ENCODE results near the gene ARHGAP10. TPM values are rescaled to one million over a fixed set of nuclear protein-coding genes. Genes with fewer than 3 reads are reported as not detected.

The ARHGAP10 gene
- total RNA-seq, 6 experiments from 2014 or later, result 5.5 to 13.3 (median 10.4) TPM

- H3K4me3 ChIP-seq, result no peak overlapping the region
- no peak overlapping the region for H3K27ac ChIP-seq
- TF ChIP-seq POLR2A (IDR thresholded peaks at IDR 0.05) (no peak), CTCF (IDR thresholded peaks at IDR 0.05) (no peak)
- H3K36me3 ChIP-seq, result no peaks in the 10 kb centered on the region
- no CpG with 5 or more reads among the region's 2 CpGs for WGBS (ENCODE audit: insufficient coverage, low coverage, low lambda C conversion rate, missing lambda C conversion rate)
- no peaks in the 10 kb centered on the region for H3K4me1 ChIP-seq
- no peaks in the 10 kb centered on the region for H3K27me3 ChIP-seq
- intact Hi-C loops (cut with DNase I), result no loop called here
- no peaks in the 10 kb centered on the region for H3K9me3 ChIP-seq
- no peak for ATAC-seq
- no peak for DNase-seq
These were observed 70.5 kb downstream of the ARHGAP10 start for GRCh38 chr4:147802346-147802745.

- Histone ChIP-seq H3K27me3 (no peaks in the 10 kb centered on the region), H3K36me3 (no peaks in the 10 kb centered on the region), H3K27ac (no peak overlapping the region), H3K4me3 (no peak overlapping the region), H3K4me1 (no peaks in the 10 kb centered on the region), H3K9me3 (no peaks in the 10 kb centered on the region)
- DNase-seq, result no peak
- 51% methylated on average over 4 of the region's 4 CpGs for WGBS (ENCODE audit: insufficient coverage, low coverage, low lambda C conversion rate, missing lambda C conversion rate)
- intact Hi-C loops (cut with DNase I), result no loop called here
- ATAC-seq, result no peak
- TF ChIP-seq CTCF (IDR thresholded peaks at IDR 0.05) (no peak), POLR2A (IDR thresholded peaks at IDR 0.05) (no peak)
These were observed 74.1 kb downstream of the ARHGAP10 start for GRCh38 chr4:147805946-147806345.

- H3K4me3 ChIP-seq, result no peak overlapping the region
- H3K4me1 ChIP-seq, result no peaks in the 10 kb centered on the region
- H3K27me3 ChIP-seq, result no peaks in the 10 kb centered on the region
- no peaks in the 10 kb centered on the region for H3K9me3 ChIP-seq
- no peak for DNase-seq
- H3K36me3 ChIP-seq, result no peaks in the 10 kb centered on the region
- no peak for ATAC-seq
- intact Hi-C loops (cut with DNase I), result no loop called here
- H3K27ac ChIP-seq, result no peak overlapping the region
- no peak for TF ChIP-seq POLR2A (IDR thresholded peaks at IDR 0.05)
- TF ChIP-seq CTCF (IDR thresholded peaks at IDR 0.05), result no peak
- 57% methylated on average over 1 of the region's 1 CpG for WGBS (ENCODE audit: insufficient coverage, low coverage, low lambda C conversion rate, missing lambda C conversion rate)
These were observed 76.6 kb downstream of the ARHGAP10 start for GRCh38 chr4:147808447-147808846.

GRCh38 chr4:147809211-147809610 is 77.3 kb downstream of the ARHGAP10 start:
- H3K9me3 ChIP-seq, result no peaks in the 10 kb centered on the region
- intact Hi-C loops (cut with DNase I), result no loop called here
- no peak overlapping the region for H3K27ac ChIP-seq
- 40% methylated on average over 3 of the region's 3 CpGs for WGBS (ENCODE audit: insufficient coverage, low coverage, low lambda C conversion rate, missing lambda C conversion rate)
- TF ChIP-seq POLR2A (IDR thresholded peaks at IDR 0.05) (no peak), CTCF (IDR thresholded peaks at IDR 0.05) (no peak)
- no peak overlapping the region for H3K4me3 ChIP-seq
- H3K4me1 ChIP-seq, result no peaks in the 10 kb centered on the region
- no peak for ATAC-seq
- no peak for DNase-seq
- no peaks in the 10 kb centered on the region for H3K27me3 ChIP-seq
- H3K36me3 ChIP-seq, result no peaks in the 10 kb centered on the region

GRCh38 chr4:147811878-147812277 is 80.0 kb downstream of the ARHGAP10 start:
- 81% methylated on average over 6 of the region's 6 CpGs for WGBS (ENCODE audit: insufficient coverage, low coverage, low lambda C conversion rate, missing lambda C conversion rate)
- ATAC-seq, result no peak
- intact Hi-C loops (cut with DNase I), result no loop called here
- Histone ChIP-seq H3K4me1 (no peaks in the 10 kb centered on the region), H3K36me3 (no peaks in the 10 kb centered on the region), H3K9me3 (no peaks in the 10 kb centered on the region), H3K27me3 (no peaks in the 10 kb centered on the region), H3K4me3 (no peak overlapping the region), H3K27ac (no peak overlapping the region)
- DNase-seq, result no peak
- TF ChIP-seq CTCF (IDR thresholded peaks at IDR 0.05), result no peak
- TF ChIP-seq POLR2A (IDR thresholded peaks at IDR 0.05), result no peak

Data from right lobe of liver (tissue), 6 donors.